ENCODE data around the gene ST6GALNAC6. TPM values are rescaled to one million over a fixed set of nuclear protein-coding genes. Genes with fewer than 3 reads are reported as not detected.

Gene ST6GALNAC6
- total and polyA plus RNA-seq, 10 of the 15 experiments (the other 5 are each of a cell fraction or from before 2014, with no cell fraction given): 0.40 to 27.0 (median 16.8) TPM

DNA sequence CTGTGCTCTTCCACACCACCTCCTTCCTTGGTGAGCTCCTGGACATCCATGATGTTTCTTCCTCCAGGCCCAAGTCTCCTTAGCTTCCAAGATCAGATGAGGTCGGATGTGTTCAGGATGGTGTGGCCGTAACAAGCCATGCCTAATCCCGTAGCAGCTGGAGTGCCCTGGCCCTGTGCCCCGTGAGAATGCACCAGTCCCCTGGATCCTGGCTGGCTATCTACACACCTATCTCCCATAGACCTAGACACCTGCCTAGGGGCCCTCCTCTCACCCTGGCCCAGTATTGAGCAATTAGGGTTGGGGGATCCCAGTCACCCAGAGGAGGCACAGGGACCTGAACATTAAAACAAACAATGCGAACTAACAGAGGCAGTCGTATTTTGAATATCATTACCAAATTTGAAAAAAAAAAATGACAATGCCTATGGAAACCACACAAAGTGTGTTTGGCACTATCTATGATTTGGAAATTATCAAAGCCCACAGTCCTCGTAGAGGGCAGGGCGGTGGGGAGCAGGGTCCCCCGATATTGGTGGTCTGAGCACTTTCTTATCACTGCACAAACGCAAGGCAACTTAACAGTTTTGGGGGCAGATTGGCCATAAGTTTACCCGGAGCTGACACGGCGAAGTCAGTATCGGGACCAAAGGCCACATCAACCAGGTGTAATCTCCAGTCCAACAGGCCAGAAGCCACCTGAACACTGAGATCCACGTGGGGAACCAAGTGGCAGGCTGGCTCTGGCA lies 58.1 kb downstream of the ST6GALNAC6 start:
- POLR2A ChIA-PET: no interaction called here
- CTCF ChIA-PET: no interaction called here
- TF ChIP-seq MYB (IDR thresholded peaks at IDR 0.05; ENCODE audit: borderline replicate concordance, low read depth, low read length) (no peak), FOS (IDR thresholded peaks at IDR 0.05; ENCODE audit: borderline replicate concordance, extremely low read depth, insufficient read length) (no peak), PML (IDR thresholded peaks at IDR 0.05; ENCODE audit: low read length) (no peak), MEF2A (IDR thresholded peaks at IDR 0.05; ENCODE audit: insufficient read depth, low read depth, low read length) (no peak), STAT3 (IDR thresholded peaks at IDR 0.05; ENCODE audit: low read depth, low read length) (no peak), IKZF2 (IDR thresholded peaks at IDR 0.05) (no peak), POLR2AphosphoS5 (IDR thresholded peaks at IDR 0.05; ENCODE audit: low read length) (no peak), TAF1 (IDR thresholded peaks at IDR 0.05; ENCODE audit: borderline replicate concordance, low read depth, low read length) (no peak), SMAD5 (IDR thresholded peaks at IDR 0.05; ENCODE audit: low read depth) (no peak), EGR1 (IDR thresholded peaks at IDR 0.05; ENCODE audit: borderline replicate concordance in 1 of 2, low read depth in 2 of 2, low read length in 2 of 2) (no peak)
- TF ChIP-seq, protein P1, sequence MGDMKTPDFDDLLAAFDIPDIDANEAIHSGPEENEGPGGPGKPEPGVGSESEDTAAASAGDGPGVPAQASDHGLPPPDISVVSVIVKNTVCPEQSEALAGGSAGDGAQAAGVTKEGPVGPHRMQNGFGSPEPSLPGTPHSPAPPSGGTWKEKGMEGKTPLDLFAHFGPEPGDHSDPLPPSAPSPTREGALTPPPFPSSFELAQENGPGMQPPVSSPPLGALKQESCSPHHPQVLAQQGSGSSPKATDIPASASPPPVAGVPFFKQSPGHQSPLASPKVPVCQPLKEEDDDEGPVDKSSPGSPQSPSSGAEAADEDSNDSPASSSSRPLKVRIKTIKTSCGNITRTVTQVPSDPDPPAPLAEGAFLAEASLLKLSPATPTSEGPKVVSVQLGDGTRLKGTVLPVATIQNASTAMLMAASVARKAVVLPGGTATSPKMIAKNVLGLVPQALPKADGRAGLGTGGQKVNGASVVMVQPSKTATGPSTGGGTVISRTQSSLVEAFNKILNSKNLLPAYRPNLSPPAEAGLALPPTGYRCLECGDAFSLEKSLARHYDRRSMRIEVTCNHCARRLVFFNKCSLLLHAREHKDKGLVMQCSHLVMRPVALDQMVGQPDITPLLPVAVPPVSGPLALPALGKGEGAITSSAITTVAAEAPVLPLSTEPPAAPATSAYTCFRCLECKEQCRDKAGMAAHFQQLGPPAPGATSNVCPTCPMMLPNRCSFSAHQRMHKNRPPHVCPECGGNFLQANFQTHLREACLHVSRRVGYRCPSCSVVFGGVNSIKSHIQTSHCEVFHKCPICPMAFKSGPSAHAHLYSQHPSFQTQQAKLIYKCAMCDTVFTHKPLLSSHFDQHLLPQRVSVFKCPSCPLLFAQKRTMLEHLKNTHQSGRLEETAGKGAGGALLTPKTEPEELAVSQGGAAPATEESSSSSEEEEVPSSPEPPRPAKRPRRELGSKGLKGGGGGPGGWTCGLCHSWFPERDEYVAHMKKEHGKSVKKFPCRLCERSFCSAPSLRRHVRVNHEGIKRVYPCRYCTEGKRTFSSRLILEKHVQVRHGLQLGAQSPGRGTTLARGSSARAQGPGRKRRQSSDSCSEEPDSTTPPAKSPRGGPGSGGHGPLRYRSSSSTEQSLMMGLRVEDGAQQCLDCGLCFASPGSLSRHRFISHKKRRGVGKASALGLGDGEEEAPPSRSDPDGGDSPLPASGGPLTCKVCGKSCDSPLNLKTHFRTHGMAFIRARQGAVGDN (IDR thresholded peaks at IDR 0.05): no peak
- TF ChIP-seq, protein P2, sequence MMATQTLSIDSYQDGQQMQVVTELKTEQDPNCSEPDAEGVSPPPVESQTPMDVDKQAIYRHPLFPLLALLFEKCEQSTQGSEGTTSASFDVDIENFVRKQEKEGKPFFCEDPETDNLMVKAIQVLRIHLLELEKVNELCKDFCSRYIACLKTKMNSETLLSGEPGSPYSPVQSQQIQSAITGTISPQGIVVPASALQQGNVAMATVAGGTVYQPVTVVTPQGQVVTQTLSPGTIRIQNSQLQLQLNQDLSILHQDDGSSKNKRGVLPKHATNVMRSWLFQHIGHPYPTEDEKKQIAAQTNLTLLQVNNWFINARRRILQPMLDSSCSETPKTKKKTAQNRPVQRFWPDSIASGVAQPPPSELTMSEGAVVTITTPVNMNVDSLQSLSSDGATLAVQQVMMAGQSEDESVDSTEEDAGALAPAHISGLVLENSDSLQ (IDR thresholded peaks at IDR 0.05): no peak
- TF ChIP-seq, protein P3, sequence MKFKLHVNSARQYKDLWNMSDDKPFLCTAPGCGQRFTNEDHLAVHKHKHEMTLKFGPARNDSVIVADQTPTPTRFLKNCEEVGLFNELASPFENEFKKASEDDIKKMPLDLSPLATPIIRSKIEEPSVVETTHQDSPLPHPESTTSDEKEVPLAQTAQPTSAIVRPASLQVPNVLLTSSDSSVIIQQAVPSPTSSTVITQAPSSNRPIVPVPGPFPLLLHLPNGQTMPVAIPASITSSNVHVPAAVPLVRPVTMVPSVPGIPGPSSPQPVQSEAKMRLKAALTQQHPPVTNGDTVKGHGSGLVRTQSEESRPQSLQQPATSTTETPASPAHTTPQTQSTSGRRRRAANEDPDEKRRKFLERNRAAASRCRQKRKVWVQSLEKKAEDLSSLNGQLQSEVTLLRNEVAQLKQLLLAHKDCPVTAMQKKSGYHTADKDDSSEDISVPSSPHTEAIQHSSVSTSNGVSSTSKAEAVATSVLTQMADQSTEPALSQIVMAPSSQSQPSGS (IDR thresholded peaks at IDR 0.05; ENCODE audit: low read length): no peak
- TF ChIP-seq, protein P4, sequence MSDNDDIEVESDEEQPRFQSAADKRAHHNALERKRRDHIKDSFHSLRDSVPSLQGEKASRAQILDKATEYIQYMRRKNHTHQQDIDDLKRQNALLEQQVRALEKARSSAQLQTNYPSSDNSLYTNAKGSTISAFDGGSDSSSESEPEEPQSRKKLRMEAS (IDR thresholded peaks at IDR 0.05; ENCODE audit: low read depth, low read length): no peak
- TF ChIP-seq, protein P5, sequence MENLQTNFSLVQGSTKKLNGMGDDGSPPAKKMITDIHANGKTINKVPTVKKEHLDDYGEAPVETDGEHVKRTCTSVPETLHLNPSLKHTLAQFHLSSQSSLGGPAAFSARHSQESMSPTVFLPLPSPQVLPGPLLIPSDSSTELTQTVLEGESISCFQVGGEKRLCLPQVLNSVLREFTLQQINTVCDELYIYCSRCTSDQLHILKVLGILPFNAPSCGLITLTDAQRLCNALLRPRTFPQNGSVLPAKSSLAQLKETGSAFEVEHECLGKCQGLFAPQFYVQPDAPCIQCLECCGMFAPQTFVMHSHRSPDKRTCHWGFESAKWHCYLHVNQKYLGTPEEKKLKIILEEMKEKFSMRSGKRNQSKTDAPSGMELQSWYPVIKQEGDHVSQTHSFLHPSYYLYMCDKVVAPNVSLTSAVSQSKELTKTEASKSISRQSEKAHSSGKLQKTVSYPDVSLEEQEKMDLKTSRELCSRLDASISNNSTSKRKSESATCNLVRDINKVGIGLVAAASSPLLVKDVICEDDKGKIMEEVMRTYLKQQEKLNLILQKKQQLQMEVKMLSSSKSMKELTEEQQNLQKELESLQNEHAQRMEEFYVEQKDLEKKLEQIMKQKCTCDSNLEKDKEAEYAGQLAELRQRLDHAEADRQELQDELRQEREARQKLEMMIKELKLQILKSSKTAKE (IDR thresholded peaks at IDR 0.05; ENCODE audit: low read depth, poor library complexity, severe bottlenecking): no peak

More for the DNA sequence above, 58.1 kb downstream of the ST6GALNAC6 start:
- ATAC-seq: no peak
- intact Hi-C loops (cut with micrococcal nuclease; ENCODE audit: unreplicated experiment): no loop called here
- H3K36me3 ChIP-seq (ENCODE audit: control insufficient read depth in 2 of 2, insufficient read depth in 2 of 2, low read length in 1 of 2): no peaks in the 10 kb centered on the region
- no peak for FAIRE-seq
- 49% methylated on average over 15 of the region's 15 CpGs for WGBS (ENCODE audit: insufficient coverage, insufficient replicate concordance, low lambda C conversion rate, missing lambda C conversion rate)
- no peak overlapping the region for H2AFZ ChIP-seq (ENCODE audit: control insufficient read depth, low read depth, low read length)
- H3K27me3 ChIP-seq (replicated peaks in 1 of 2; ENCODE audit: control insufficient read depth in 2 of 2, insufficient read depth in 2 of 2, low read length in 1 of 2): no peaks in the 10 kb centered on the region; a peak in 1 of 4 replicates
- H3K4me1 ChIP-seq (ENCODE audit: control insufficient read depth, insufficient read depth, low read length): no peaks in the 10 kb centered on the region; the same call in 1 of the 2 replicates
- H4K20me1 ChIP-seq (ENCODE audit: control insufficient read depth, insufficient read depth): no peaks in the 10 kb centered on the region
- no peak overlapping the region for H3K4me3 ChIP-seq
- BruUV-seq (replicated peaks): no TSS peak
- ChIA-PET SMC1A (ENCODE audit: uncharacterized antibody, unreplicated experiment) (no interaction called here), RAD21 (ENCODE audit: unreplicated experiment) (no interaction called here)
- no peaks in the 10 kb centered on the region for H3K79me2 ChIP-seq (ENCODE audit: control insufficient read depth, insufficient read depth, low read length)
- DNase-seq (ENCODE audit: low read depth, low spot score): no peak
- no peaks in the 10 kb centered on the region for H3K9me3 ChIP-seq (replicated peaks; ENCODE audit: control insufficient read depth, insufficient read depth, low read length)
- H3K4me2 ChIP-seq (ENCODE audit: control insufficient read depth, insufficient read depth): no peak overlapping the region
- in situ Hi-C loops (cut with MboI): no loop called here
- H3K27ac ChIP-seq (ENCODE audit: control insufficient read depth, insufficient read depth): no peak overlapping the region
- H3K9ac ChIP-seq (ENCODE audit: control insufficient read depth, insufficient read depth, low read length): no peak overlapping the region

Data from GM12878 (cell line).